GM18505 (cell line): ENCODE data around the gene TMEM135.
A peak's percentile ranks its signal among the peaks of the same experiment; 100 is the strongest.
"Not testable (repeated sequence)": the region's sequence is repeated elsewhere in the genome, so short reads cannot be mapped to it uniquely, and the experiment has no call there.

Source experiments
- ATAC-seq: cut with Tn5 transposase; IDR thresholded peaks from one replicate; pipeline ENCODE4 v1.9.1; 2021; ENCODE audit not compliant: unreplicated experiment
- POLR2A ChIP-seq: IDR thresholded peaks from 4 replicates; pipeline ENCODE4 v1.6.1; 2011; ENCODE audit warnings: borderline replicate concordance; ENCODE audit not compliant: insufficient read depth, insufficient read length; ENCODE audit errors: extremely low read depth

The TMEM135 gene

DNA sequence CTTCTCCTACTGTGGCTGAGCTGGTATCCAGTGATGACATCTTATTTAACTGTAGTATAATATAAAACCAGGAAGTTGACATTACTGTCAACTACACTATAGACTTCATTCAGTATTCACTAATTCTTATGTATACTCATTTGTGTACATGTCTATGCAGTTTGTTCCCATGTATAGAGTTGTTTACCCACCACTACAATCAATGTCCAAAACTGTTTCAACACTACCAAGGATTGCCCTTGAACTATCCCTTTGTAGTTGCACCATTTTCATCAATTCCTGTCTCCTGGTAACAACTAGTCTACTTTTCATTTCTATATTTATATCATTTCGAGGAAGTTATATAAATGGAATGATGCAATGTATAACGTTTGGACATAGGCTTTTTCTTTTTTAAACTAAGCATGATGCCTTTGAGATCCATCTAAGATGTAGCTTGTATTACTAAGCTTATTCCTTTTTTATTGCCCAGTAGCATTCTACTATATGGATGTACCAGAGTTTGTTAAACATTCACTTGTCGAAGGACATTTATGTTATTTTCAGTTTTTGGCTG lies 39.2 kb downstream of the TMEM135 start:
- TF ChIP-seq POLR2A: no peak
- ATAC-seq: no peak

DNA sequence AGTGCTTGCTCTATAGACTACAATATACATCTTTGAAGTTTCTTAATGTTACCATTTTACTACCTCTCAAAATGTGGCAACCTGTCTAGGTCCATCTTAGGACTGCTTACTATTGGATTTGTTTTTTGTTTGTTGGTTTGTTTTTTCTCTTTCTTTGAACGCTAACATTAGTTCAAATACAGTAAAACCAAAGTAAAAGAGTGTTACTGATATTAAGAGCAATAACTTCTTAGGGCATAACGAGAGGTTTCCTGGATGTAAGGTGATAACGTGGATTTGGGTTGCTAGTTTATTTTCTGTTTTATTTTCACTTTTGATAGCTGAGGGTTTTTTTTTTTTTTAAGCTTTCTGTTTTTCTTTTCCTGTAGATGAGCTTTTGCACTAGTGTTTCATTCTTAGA lies 43.6 kb downstream of the TMEM135 start:
- no peak for TF ChIP-seq POLR2A
- ATAC-seq: peak; percentile 59

DNA sequence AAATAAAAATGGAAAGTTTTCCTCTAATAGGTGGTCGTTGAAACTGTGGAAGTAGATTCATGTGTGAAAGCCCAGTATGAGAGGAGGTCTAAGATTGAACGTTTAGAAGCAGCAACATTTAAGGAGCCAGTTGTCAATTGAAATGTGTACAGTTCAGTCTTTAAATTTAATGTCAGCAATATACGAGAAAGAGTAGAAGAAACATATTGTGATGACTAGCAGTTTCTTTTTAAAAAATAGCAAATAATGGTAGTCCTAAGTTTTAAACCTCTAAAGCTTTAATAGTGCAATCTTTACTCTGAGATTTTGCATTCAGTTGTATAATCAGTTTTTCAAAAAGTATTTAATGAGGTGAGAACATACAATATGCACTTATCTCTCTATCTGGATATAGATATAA lies 44.9 kb downstream of the TMEM135 start:
- no peak for TF ChIP-seq POLR2A
- no peak for ATAC-seq

DNA sequence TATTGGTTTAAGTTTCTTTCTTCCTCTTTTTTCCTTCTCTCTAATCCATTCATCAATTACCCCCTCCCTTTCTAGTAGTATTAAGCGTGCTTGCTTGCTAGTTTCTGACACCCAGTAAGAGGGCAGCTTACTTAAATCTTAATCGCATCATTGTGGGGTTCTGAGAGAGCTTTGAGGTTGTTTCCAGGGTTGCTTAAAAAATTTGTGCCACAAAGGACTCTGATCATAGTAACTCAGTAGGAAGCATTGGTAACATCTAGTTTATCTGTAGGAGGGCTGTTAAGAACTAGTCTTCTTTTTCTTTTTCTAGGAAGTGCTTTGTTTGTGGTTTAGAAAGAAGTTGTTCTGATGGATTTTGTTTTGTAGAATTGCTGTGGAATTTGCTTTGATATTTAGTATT lies 45.3 kb downstream of the TMEM135 start:
- TF ChIP-seq POLR2A: no peak
- no peak for ATAC-seq

- no peak for TF ChIP-seq POLR2A
- no peak for ATAC-seq
These were observed 54.4 kb downstream of the TMEM135 start for GRCh38 chr11:87092159-87092558.

- TF ChIP-seq POLR2A: no peak
- ATAC-seq: no peak
These were observed 54.8 kb downstream of the TMEM135 start for GRCh38 chr11:87092567-87092966.

- peak; percentile 84 for ATAC-seq
- TF ChIP-seq POLR2A: no peak
These were observed 59.8 kb downstream of the TMEM135 start for GRCh38 chr11:87097582-87097981.

GRCh38 chr11:87101956-87102580 lies 64.3 kb downstream of the TMEM135 start:
- no peak for TF ChIP-seq POLR2A
- ATAC-seq: no peak

- not testable (repeated sequence) for ATAC-seq
These were observed 68.1 kb downstream of the TMEM135 start for GRCh38 chr11:87105826-87106225.

DNA sequence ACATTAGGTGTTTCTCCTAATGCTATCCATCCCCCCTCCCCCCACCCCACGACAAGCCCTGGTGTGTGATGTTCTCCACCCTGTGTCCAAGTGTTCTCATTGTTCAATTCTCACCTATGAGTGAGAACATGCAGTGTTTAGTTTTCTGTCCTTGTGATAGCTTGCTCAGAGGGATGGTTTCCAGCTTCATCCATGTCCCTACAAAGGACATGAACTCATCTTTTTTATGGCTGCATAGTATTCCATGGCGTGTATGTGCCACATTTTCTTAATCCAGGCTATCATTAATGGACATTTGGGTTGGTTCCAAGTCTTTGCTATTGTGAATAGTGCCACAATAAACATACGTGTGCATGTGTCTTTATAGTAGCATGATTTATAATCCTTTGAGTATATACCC lies 69.6 kb downstream of the TMEM135 start:
- ATAC-seq: not testable (repeated sequence)

- no peak for ATAC-seq
- TF ChIP-seq POLR2A: no peak
These were observed 72.9 kb downstream of the TMEM135 start for GRCh38 chr11:87110443-87111131.

DNA sequence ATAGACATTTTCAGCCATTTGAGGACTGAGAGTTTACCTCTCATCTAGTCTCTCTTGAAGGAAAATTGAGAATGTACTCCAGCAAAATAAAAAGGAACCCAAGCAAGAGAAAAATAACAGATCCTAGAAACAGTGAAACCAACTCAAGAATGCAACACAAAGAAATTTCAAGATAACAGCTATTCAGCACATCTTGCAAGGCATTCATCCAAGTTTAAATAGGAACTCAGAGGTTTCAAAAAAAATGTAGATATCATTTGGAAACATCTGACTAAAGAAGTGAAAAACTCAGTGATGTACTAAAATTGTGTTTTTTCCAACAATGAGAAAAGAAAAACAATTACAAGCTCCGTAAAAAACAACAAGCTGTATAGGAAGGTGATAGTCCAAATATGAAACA lies 76.4 kb downstream of the TMEM135 start:
- TF ChIP-seq POLR2A: no peak
- ATAC-seq: no peak

- TF ChIP-seq POLR2A: no peak
- no peak for ATAC-seq
These were observed 78.5 kb downstream of the TMEM135 start for GRCh38 chr11:87116185-87116584.

GRCh38 chr11:87120937-87121336 lies 83.2 kb downstream of the TMEM135 start:
- ATAC-seq: no peak
- TF ChIP-seq POLR2A: no peak
